HG03025 (cell line): ENCODE results near the gene MYRIP.
"Not testable (repeated sequence)": the region's sequence is repeated elsewhere in the genome, so short reads cannot be mapped to it uniquely, and the experiment has no call there.

Experiments
- ATAC-seq: cut with Tn5 transposase; IDR thresholded peaks from one replicate; pipeline ENCODE4 v1.9.1; 2021; ENCODE audit warnings: mild to moderate bottlenecking, moderate library complexity; ENCODE audit not compliant: unreplicated experiment, low FRiP score

The MYRIP gene

DNA sequence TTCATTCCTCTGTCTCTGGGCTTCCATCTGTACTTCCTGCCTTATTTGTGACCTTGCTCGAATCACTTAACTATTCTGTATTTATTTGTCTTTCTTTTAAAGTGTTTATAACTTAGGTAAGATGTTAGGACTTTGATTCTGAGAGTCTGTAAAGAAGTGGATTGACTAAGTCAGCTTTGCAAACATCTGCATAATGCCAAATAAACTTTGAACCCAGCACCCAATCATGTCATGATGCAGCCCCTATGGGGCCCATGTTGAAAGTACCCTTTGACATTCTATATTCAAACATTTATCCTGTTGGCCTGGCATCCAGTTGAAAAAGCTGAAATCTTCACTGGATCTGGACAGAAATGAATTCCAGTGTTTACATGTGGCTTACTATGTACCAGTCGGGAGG lies 3.8 kb upstream of the MYRIP start:
- no peak for ATAC-seq

DNA sequence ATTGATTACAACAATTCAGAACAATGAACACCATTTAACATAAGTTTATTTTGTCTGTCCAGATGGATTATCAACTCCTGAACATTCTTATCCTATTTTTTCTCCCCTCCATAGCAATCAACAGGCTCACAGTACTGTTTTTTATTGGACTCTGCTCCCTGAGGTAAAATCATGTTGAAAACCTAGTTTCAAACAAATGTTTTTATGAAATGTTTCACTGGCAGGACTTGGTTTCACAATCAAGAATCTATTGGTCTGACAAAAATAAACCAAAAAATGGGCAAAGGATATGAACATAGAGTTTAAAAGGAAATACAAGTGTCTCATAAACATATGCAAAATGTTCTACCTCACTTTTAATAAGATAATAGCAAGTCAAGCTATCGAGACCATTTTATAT lies 2.6 kb upstream of the MYRIP start:
- no peak for ATAC-seq

DNA sequence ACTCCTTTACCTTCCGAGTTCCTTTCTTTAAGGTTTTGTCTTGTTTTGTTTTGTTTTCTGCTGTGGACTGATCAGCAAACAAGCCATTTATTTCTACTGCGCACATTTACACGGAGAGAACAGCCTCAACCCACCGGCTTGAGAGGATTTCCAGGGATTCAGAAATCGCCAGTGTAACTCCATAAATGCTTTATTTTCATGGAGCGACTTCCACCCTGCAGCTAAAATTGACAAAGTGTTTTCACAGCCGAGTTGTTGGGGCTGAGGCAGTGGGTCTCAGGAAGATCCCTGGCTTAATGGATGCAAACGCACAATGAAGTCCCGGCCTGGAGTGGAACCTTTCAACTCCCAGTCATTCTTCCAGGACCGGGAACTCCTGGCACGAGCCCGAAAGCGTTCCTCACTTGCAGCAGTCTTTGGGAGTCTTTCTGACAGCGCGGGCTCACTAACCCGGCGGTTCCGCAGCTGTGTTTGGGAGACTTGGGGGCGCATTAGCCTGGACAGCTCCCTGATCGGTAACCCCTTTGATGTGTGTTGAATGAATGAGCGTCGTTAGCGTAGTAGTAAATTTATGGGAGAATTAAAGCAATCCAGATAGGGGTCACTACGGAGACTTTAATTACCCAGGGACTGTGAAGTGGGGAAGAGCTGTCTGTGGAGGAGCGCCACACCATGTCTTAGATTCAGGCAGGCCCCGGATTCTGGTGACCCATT lies 785 bp upstream of the MYRIP start:
- no peak for ATAC-seq

DNA sequence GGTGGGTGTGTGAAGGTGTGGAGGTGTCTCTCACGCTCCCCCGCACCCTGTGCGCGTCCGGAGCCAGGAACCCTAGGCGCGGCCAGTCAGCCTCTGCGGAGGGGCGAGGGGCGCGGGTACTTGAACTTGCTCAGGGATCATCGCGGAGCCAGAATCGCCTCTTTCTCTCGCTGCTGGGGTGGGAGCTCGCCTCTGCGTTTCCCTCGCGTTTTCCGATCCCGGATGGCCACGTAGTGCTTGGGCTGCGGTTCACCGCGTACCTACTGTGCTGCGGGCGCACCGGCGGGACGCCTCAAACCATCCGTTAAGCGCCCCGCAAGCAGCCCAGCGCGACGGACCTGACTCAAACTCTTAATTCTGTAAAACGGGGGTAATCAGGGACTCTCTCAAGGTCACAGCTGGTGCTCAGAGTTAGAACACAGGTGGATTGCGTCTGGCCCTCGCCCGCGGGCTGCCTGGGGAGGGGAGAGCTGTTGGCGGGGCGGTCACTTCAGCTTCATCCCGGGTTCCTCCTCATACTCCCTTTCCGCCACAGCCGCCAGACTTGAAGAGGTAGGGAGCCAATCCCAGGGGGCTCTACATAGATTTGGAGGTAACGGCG lies 686 bp downstream of the MYRIP start:
- ATAC-seq, result no peak

DNA sequence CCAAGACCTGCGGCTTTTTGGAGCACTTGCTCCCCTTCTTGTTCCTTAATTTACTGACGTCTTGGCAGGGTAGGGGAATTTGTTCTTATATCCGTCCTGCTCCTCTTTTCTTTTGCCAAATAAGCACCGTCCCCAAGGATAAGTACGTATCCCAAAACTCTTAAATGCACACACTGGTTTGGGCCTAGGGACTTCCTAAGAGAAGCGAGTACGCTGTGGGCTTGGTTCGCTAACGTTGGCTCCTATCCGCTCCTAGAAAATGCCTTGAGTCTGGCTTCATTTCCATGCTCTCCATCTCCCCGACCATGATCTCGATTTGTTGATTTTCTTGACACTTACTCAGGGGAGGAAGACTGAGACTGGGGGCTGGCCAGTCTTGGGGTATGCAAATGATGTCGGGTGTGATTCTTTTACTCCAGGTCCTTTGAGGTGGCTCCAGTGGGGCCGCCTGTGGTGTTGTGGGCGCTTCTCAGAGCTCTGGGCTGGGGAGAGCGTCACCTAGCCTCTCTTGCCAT lies 1.3 kb downstream of the MYRIP start:
- no peak for ATAC-seq

DNA sequence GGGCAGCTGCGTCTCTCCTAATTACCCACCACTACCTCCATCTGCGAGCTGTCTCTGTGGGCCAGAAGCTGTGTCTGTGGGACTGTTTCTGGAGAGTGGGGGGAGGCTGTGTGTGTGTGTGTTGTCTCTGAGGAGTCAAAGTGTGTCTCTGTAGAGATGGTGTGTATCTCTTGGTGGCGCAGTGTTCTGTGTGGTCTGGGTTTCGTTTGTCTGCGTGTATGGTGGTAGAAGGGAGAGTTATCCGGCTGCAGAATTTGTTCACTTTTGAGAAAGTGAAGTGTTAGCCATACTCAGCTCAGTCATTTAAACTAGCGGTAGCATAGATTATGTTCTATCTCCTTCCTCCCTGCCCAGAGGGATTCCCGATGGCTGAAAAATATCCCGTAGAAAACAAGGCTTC lies 2.2 kb downstream of the MYRIP start:
- ATAC-seq, result no peak

DNA sequence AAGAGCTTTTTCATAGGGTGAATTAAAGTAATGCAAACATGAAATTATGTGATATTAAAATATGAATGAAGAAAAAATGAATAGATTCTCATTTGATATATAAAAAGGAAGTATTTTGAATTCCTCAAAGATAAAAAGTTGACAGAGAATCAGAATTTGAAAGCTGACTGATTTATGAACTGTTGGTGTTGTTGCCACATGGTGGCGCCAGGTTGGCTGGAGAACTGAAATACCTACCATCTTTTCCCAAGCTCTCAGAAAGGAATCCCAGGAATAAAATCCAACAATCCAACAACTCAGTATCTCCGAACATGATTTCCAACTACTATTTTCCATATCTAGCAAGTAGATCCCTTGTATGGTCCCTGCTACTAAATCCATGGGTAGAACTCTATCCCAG lies 3.1 kb downstream of the MYRIP start:
- no peak for ATAC-seq

DNA sequence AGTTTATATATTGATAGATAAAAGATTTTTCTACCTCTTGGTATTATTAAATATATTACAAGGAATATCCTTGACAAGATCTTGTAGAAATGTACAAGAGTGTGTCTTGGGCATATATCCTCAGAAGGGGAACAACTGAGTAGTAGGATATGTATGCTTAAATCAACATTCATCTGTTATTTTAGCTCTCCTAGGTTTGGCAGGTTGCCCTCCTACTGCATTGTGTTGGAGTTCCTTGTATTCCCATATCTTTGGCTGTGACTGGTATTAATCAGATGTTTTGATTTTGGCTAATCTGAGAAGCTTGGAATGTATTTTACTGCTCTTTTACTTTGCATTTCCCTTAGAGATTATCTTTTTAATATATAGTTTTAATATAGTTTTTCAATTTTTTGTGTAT lies 4.6 kb downstream of the MYRIP start:
- no peak for ATAC-seq

DNA sequence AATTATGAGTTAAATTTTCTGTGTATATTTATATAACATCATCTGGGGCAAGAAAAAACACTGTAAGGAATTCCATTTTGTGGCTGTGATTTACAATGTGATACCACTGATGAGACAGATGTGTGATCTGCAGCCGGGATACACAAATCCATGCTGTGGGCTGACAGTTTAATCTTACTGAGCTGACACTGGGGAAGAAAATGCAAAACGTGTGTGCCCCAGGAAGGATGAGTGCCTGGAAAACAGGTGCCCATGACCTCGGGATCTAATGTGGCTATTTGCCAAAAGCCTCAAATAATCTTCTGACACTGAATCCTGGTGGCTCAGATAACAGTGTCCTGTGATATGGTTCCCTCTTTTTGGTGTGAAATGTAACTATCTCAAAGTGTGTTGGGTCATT lies 10.5 kb downstream of the MYRIP start:
- ATAC-seq, result no peak

DNA sequence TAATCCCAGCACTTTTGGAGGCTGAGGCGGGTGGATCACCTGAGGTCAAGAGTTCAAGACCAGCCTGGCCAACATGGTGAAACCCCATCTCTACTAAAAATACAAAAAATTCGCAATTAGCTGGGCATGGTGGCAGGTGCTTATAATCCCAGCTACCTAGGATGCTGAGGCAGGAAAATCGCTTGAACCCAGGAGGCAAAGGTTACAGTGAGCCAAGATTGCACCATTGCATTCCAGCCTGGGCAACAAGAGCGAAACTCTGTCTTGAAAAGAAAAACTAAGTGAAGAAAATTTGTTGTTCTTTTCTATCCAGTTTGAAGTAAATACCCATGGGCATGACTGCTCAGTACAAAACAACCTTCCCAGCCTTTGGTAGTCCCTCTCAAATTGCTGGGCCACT lies 24.4 kb downstream of the MYRIP start:
- ATAC-seq, result not testable (repeated sequence)

DNA sequence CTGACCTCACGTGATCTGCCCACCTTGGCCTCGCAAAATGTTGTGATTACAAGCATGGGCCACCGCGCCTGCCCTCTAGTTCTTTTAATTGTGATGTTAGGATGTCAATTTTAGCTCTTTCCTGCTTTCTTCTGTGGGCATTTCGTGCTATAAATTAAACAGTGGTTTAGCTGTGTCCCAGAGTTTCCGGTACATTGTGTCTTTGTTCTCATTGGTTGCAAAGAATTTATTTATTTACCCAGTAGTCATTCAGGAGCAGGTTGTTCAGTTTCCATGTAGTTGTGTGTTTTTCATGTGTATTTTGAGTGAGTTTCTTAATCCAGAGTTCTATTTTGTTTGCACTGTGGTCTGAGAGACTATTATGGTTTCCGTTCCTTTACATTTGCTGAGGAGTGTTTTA lies 30.1 kb downstream of the MYRIP start:
- ATAC-seq, result no peak

DNA sequence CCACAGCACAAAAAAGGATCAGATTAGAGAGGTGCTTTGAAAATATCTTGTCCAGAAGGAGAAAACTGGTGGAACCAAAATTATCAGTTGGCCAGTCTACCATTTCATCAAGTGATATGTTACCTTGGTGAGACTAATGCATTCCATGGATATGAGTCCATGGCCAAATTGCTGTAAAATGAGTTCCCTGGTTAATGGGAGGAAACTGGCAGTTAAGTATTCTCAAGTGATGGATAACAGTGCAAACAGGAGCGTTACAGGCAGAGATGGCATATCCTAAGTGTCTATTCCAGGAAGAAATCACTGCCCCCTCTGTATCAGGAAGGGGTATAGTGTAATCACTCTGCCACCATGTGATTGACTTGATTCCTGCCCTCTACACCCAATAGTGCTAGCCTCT lies 34.0 kb downstream of the MYRIP start:
- ATAC-seq, result no peak

DNA sequence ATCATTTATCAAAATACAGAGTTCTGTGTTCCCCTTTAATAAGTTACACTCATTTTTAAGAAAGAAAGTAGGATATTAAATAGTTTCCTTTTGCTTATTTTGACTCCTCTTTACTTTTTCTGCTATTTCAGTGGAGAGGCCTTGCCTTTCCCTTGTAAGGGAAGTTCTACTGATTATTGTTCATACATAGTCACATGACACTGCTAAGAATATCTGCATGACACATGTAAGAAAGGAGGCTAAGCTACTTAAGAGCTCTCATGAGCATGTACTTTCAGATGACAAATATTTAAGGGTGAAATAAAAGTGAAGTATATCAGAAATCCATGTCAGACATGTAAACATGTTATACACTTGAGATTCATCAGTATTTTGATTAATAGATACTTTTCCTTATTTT lies 39.0 kb downstream of the MYRIP start:
- ATAC-seq, result no peak

DNA sequence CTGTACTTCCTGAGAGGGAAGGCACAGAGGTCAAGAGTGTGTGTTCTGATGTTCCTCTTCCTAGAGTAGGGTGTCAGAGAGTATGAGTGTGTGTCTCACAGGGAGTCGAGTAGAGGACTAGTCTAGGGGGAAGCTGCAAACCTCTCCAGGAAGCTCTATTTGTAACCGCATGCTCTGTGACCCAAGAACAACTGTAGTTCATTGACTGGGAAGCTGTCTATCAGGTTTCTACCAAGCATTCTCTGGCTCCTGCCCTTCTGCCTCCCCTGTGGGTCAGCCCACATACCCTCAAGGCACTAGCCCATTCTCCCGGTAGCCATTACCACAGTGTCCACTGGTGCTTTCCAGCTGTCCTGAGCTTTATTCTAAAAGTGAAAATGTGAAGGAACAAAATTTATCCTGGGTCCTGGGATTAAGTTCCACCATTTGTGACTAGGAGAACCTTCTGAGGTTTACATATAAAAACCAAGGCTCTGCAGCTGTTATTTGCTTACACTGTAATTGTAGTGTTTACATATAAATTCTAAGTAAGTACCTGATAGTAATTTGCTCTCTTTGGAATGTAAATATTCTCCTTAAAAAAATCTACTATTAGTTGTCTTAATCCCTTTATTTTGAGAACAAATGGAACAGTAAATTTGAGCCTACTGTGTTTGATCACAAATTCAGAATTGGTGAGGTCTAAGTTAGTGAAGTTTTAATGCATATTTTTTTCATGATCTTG lies 40.7 kb downstream of the MYRIP start:
- ATAC-seq, result no peak

DNA sequence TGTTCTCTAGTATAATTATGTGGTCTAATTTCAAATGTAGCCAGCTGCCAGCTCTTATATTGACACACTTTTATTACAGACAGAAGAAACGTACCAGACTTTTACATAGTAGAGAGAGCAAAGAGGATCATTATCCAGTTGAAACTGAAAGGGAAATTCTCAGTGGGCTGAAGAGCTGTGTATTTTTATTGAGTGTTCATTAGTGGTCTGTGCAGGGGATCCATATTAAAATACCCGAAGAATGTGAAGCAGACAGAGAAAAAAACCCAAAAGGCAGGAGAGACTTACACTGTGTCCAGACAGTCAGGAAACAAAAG lies 41.3 kb downstream of the MYRIP start:
- ATAC-seq, result no peak

DNA sequence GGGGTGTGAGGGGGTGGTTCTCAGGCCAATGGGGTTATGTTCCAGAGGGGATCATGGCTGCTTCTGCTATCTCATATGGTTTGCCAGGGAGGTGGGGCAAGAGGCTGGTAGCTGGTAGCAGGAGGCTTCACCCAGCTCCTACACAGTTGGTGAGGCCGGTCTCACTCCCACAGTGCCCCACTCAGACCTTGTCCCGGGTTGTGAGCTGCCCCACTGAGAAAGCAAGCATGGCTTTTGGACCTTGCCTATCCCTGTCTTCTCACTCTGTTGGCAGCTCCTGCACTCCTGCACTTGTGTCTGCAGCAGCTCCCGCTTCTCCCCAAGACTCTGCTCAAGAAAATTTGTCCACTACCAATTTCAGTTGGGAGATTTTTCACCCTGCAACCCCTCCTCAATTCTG lies 46.1 kb downstream of the MYRIP start:
- no peak for ATAC-seq

DNA sequence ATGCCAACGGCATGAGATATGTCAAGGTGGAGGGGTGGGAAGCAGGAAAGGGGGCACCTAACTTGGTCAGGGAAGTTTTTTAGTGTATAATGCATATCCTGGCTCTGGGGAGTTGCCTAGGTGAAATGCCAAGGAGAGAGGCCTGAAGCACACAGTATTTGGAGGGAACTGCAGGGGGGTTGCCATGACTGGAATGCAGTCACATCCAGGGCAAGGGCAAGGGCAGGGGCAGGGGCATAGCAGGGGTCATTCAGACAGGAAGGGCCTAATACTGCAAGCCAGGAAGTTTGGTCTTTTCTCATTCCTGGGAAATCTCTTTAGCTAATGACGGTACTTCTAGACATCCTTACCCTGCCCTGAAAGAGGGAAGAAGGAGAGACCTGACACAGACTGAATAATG lies 60.5 kb downstream of the MYRIP start:
- no peak for ATAC-seq

DNA sequence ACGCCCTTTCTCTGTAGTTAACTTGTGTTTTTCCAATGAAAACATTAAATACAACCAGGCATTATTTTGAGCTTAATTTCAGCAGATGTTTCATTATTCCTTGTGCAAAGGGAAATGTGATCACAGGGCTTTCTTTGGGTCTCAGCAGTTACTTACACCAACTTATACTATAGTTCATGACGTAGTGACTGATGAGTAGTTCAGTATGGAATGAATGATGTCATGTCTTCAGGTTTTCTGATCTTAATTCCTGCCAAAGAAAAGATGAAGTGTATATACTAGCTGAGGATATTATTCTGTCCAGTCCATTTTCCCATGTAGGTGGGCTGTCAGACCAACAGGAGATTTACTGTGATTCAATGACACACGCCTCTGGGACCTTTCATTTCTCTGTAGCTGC lies 61.3 kb downstream of the MYRIP start:
- ATAC-seq, result no peak

DNA sequence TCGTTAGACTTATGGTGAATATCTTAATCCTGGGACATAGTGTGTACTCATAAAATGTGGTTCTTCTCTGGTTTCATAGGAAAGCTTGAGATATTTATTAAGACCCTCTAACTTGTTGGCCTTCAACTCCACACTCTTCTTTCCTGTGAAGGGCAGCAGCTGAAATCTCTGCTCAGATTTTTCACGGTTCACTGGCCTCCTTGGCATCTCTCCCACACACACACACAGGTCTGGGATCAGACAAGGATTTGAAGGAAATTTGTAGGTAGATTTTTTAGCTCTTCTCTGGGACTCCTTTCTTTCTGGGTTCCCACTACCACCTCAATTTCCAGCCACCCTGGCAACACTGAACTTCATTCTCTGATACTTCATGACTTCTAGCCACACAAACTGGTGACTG lies 70.2 kb downstream of the MYRIP start:
- no peak for ATAC-seq

DNA sequence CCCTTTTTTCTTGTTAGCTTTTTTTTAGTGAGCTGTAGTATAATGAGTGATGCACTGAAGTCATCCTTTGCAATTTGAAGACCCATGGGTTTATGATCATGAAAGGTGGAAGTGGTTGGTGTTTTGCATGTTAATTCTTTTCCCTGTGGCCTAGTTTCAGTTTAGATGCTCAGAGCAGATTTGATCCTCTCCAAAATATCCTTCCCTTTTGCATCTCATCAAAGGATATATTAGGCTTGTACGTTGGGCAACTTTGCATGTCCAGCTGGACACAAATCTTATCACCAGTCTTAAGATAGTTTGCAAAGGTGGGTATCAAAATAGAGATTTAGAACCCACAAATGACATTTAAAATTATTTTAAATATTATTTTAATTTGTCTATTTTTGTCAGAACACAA lies 72.7 kb downstream of the MYRIP start:
- ATAC-seq, result no peak

DNA sequence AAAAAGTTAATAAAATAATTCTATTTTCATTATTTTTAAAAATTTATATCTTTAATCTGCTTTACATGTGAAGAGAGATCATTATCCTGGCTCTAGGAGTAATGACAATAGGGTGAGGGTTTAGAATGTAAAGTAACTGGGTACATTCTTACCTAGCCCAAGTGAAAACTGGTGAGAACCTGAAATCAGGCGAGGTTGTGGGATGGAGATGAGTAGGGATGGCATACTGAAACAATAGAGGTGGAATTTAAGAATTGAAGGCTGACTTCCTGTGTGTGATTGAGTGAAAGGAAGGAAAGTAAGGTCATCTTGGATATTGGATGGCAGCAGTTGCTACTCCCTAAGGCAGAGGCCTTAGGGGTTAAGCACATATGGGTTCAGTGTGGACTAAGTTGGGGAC lies 82.7 kb downstream of the MYRIP start:
- no peak for ATAC-seq

DNA sequence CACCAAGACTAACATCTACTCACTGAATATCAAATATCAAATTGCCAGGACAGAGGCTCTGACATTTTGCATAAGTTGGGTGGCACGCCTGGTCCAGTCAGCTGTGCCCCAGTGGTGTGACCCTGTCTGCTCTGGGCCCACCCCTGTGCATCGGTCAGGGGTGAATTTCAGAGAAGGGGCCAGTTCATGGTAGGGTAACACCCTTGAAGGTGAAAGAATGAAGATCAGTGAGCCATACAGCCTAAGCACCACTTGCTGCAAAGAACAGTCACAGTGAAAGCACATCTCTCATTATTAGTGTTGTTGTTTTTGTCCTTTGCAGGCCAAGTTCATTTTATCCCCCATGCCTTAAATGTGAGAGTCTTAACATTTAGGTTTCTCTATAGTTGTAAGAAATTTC lies 86.8 kb downstream of the MYRIP start:
- no peak for ATAC-seq
